KG1 (cell line): Measurements from ENCODE around the gene TMEM170B.

Experiments
- DNase-seq: peaks from one replicate; lab custom pipeline; 2025; lab: John Stamatoyannopoulos, UW

Gene TMEM170B

GRCh38 chr6:11586117-11586516, 48.6 kb downstream of the TMEM170B start:
- DNase-seq = no peak

GRCh38 chr6:11586536-11586935, 49.0 kb downstream of the TMEM170B start:
- no peak for DNase-seq

DNA sequence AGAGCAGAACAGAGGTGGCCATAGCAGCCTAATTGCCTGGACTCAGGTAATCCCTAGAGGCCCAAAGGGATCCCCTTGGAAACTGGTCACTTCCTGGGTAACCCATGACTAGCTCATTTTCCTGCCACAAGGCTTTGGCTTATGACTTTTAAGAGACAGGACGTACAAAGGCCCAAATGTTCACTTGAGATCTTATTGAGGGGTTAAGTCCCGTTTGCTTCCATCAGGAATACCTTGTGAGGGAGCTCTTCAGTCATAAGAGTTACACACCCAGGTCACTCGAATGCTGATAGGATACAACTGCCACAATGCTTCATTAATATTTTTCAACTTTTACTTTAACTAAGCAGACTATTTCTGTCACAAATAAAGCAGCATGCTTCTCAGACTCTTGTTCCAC, 51.7 kb downstream of the TMEM170B start:
- no peak for DNase-seq

DNA sequence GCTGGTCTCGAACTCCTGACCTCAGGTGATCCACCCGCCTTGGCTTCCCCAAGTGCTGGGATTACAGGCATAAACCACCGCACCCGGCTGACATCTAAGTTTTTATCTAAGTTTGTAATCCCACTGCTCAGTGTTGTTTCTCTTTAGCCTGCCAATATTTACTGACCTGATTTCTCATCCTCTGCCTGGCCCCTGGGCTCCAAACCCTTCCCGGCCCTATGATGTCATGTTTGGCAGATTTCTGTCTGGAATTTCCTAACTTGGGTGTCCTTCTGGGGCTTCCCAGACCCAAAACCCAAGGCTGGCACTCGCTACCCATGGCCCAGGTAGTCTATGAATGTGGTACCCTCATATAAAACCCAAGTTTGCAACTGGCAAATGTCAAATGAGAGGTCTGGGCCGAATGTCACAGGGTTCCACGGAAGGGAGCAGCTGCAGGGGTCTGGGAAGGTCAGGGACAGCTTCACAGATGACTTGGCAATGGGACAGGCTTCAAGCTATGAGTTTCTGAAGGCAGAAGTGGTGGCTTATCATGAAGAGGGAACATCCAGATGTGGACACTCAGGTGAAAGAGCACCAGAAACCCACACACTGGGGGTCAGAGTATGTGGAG, 54.9 kb downstream of the TMEM170B start:
- no peak for DNase-seq

GRCh38 chr6:11593096-11593495, 55.5 kb downstream of the TMEM170B start:
- DNase-seq = no peak

DNA sequence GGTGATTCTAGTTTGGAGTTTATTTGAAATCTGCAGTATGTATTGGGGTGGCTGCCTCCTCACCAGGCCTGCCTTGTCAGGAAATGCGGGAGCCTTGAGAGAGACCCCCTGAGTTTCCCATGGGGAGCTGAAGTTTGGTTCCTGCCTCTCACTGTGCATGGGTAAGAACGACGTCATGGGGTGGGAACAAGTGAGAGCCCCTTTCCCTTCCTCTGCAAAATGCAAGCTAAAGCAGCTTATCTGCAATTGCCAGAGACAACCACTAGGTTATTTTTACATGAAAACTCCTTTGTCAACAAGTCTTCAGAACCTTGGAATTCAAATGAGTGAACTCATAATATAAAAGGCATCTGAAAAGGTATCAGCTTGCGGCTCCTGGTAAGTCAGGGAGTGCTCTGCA, 58.4 kb downstream of the TMEM170B start:
- DNase-seq = no peak

- no peak for DNase-seq
These were observed 59.2 kb downstream of the TMEM170B start for GRCh38 chr6:11596640-11597237.

- no peak for DNase-seq
These were observed 61.1 kb downstream of the TMEM170B start for GRCh38 chr6:11598687-11599086.

- no peak for DNase-seq
These were observed 62.7 kb downstream of the TMEM170B start for GRCh38 chr6:11600251-11600650.

DNA sequence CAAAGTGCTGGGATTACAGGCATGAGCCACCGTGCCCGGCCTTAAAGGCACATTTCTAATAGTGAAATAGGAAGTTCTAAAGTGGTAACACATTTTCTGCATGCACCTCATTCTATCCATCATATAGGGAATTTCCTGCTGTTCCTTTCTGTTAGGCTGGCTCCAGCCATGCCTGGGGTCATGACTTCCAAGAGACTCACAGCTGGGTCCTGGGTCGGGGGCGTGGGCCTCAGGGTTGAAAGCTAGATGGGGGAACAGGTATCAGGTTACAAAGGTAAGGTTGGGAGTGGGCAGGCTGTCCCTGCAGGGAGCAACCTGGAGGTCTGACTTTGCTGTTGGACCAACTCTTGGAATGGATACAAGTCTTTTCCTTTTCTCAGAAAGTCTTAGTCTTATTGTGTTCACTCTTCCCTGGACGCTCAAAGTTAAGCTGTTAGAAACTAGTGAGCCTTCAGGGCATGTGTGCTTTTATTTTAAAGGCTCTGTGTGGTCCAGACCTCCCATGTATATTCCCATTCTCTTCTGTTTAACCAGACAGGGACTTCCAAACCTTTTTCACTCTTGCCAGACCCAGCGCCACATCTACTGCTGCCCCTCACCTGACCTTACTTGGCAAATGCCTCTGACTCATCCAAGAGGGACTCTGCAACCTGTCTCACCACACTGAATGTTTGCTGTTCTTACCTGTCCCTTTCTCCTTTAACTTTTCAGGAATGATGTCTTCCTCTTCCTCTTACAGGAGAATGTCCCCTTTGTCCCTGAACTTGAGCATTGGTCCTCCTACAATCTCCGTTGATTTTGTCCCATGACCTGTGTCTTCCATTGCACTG, 64.4 kb downstream of the TMEM170B start:
- DNase-seq = no peak

DNA sequence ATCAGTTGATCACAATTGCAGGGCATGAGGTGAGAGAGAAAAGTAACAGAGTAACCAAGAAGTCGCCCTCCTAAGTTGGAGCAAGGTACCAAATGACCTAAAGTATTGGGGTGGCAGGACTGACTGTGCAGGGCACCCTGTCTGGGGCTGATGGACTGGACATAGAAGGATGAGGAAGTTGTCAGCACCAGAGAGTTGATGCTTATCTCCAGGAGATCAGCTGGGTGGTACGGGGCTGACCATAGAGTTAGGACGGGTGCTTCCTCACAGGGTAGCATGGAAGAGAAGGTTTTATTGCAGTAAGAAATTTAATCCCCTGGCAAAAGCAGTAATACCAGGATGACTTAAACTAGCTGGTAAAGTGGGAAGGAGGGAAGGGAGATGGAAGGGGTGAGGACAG, 66.7 kb downstream of the TMEM170B start:
- DNase-seq = no peak

DNA sequence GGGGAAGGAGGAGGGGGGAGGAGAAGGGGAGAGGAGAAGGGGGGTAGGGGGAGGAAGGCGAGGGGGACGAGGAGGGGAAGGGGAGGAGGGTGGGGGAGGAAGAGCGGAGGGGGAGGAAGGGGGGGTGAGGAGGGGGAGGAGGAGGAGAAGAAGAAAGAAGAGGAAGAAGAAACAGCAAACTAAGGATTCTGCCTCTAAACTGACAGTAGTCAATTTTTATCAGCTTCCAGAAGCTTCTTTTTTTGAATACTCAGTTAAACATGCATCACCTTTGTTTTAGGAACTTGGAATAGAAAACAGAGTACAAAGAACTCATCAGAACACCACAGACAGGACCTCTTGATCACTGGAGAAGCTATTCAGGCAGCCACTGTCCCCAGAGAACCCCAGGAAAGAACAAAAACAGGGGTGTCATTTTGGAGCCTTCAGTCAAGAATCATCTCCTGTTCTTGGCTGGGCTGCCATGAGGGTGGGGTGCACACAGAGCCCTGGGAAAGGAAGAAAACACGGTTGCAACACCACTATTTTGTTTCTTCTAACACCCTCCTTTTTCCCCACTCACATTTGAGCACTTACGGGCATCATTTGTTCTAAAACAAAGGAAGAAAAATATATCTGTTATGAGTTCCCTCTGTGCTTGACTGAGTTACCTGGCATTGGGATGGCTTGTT, 67.4 kb downstream of the TMEM170B start:
- no peak for DNase-seq

GRCh38 chr6:11605507-11605905, 68.0 kb downstream of the TMEM170B start:
- no peak for DNase-seq

GRCh38 chr6:11606332-11606731, 68.8 kb downstream of the TMEM170B start:
- DNase-seq = no peak

DNA sequence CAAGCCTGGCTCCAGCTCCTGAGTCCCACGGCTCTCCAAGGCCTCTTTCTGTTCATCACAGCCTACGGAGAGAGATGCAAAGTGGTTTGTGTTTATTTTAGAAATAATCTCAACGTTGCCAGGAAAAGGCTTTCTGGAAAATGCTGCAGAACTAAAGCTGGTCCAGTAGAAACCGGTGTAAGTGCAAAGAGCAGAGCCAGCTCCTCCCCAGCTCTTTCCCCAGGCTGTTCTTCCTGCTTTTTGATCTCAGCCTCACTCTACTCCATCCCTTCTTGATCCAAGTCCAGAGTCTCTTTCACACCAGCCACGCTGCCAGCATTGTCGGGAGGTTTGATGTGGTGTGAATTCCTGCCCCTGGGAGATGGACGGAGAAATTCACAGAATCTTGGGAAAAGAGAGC, 69.8 kb downstream of the TMEM170B start:
- DNase-seq = no peak

- no peak for DNase-seq
These were observed 71.2 kb downstream of the TMEM170B start for GRCh38 chr6:11608600-11609323.

DNA sequence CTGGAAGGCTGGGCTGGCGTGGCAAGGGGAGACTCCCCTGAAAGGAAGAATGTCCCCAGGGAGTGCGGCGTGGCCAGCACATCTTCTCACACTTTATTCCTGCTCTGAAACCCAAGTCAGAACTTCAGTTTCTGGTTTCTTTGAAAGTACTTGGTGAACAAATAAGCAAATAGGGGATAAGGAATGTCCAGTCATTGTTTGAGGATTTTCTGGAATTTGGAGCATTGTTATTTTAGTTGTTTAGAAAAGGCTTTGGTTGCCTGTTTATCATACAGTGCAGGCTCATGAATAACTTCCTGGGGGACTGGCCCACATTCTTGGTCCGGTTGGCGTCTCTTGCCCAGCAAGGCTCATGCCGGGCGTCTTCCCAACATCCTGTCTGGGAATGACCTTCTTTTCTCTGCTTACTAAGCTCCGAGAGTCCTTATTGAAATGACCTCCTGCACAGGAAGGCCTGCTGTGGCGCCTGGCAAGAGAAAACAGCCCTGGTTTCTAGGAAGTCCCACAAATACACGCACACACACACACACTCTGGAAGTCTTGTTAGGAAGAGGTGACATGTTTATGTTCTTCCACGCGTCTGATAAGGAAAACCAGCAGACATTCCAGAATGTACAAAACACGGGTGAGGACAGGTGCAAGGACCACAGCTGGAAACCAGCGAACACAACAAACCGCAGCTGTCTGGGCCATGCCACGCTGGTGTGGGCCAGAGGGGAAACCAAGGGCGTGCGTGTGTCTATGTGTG, 71.9 kb downstream of the TMEM170B start:
- no peak for DNase-seq

- DNase-seq = no peak
These were observed 75.8 kb downstream of the TMEM170B start for GRCh38 chr6:11613336-11613735.

DNA sequence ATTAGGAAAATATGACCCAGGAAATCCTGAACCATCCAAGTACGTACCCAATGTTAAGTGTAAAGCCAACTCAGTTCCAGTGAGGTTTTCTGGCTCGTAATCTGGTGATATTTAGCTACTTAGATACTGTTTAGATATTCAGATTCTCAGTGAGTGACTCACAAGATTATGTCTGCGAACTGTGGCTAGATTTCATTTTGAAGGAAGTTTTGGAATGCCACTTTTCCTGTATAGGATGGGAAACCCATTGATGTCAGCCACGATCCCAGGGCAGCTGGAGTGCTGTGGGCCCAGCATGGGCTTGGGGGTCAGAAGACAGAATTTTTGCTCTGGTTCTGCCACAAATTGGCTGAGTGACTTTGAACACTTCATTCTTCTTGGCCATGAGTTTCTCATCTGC, 76.3 kb downstream of the TMEM170B start:
- DNase-seq = no peak

DNA sequence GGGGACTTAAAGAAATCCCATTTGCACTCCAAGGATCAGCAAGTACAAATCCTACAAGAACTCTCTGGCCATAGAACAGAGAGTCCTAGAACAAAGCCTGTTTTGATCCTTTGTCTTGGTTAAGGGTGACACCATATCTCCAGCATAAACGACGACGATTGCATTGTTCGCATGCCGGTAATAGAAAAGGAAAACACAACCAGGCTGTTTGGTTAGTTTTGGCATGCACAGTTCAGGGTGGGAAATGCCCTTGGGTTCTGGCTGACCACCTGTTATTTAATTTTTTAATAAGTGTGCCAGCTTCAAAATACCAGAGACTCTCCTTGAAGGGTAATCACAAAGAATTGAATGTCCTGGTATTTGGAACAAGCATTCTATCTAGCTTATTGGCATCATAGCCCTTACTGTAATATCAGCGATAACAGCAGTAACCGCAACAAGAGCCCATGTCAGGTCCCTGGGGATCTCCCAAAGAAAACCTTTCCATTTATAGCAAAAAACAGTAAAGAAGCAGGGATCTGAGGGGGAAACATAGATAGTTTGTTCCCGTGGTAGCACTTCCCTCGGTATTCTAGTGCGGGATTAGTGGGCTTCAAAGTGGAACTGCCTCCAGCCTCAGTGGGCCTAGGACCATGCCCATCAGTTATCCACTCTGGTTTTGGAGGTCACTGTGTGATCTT, 77.1 kb downstream of the TMEM170B start:
- no peak for DNase-seq

- DNase-seq = no peak
These were observed 77.7 kb downstream of the TMEM170B start for GRCh38 chr6:11615214-11615602.
